Activated CD4-positive, alpha-beta memory T cell treated with anti-CD3 and anti-CD28 coated beads for 36 hours (primary cell): ENCODE results near the gene TSPAN13. TPM values are rescaled to one million over a fixed set of nuclear protein-coding genes. Genes with fewer than 3 reads are reported as not detected.

Experiments used
- CTCF ChIA-PET: fragments of 350-600 bp; sonication (Branson Sonifier 250); formaldehyde crosslinking; loops from one replicate; lab custom pipeline; 2021; ENCODE audit warnings: antibody characterized with exemption, inconsistent platforms; lab: Charles Lee
- POLR2A ChIA-PET: fragments of 350-600 bp; sonication (Branson Sonifier 250); formaldehyde crosslinking; loops from one replicate; lab custom pipeline; 2021; ENCODE audit warnings: antibody characterized with exemption; lab: Charles Lee
- DNase-seq: peaks from one replicate; pipeline ENCODE4 v3.0.0-alpha.2; 2020
- H3K27ac Mint-ChIP-seq: one replicate; pipeline ENCODE4 v1.8.0; 2021; ENCODE audit warnings: mixed read lengths
- H3K27me3 Mint-ChIP-seq: one replicate; pipeline ENCODE4 v1.8.0; 2021; ENCODE audit warnings: mixed read lengths
- H3K36me3 Mint-ChIP-seq: one replicate; pipeline ENCODE4 v1.8.0; 2021; ENCODE audit warnings: mixed read lengths
- H3K4me1 Mint-ChIP-seq: one replicate; pipeline ENCODE4 v1.8.0; 2021; ENCODE audit warnings: low read depth, mixed read lengths
- H3K4me3 Mint-ChIP-seq: one replicate; pipeline ENCODE4 v1.8.0; 2021; ENCODE audit warnings: mild to moderate bottlenecking, mixed read lengths
- H3K9me3 Mint-ChIP-seq: one replicate; pipeline ENCODE4 v1.8.0; 2021; ENCODE audit warnings: mixed read lengths
- intact Hi-C: fragments of 100-400 bp; cut with micrococcal nuclease; formaldehyde crosslinking; loops from one replicate; pipeline ENCODE4 v1.15.1; 2023
- total RNA-seq, 2 experiments: library from RNA; stranded (reverse); gene quantifications; one replicate each; pipeline ENCODE4 v1.2.3, GENCODE V29; 2021

Gene TSPAN13
- under 1 TPM; 0.41 to 0.76 TPM for total RNA-seq

DNA sequence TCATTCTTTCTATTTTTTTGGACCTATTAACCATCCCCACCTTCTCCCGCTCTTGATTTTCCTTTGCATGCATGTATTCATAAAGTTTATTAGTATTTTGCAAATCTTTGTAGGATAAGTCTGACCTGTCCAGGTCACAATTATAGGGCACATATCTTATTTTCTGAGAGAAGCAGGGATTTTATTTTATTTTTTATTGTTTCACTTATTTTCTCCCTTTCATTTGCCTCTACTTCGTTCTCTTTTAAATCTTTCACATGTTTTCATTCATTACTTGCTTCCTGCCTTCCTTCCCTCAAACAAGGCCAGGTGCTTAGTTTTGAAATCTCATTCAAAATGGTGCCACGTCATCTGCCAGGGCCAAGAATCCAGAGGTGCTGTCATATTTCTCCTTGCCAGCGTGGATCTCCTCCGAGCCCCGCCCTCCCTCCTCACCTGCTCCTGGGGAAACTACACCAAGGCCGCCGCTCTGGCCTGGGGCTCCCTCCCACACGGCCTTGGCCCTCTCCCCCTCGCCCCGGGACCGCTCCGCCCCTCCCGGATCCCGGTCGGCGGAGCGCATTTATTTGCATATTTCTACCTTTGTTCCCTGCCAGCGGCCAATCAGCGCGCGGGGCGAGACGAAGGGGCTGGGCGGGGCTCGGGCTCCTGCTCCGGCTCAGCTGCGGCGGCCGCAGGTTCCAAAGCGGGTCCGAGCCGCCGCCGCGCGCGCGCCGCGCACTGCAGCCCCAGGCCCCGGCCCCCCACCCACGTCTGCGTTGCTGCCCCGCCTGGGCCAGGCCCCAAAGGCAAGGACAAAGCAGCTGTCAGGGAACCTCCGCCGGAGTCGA is at the start of gene TSPAN13:
TSPAN13 (plus strand) TSS at position 654 of the 830 bp plus-strand sequence. CDS start 213 bp downstream, outside the sequence.
- intact Hi-C loops, result loop anchor here (2.0 kb wide), 1 partner anchor 107 kb away; the partner anchor contains the start of gene BZW2
- CTCF ChIA-PET, result no interaction called here
- peak; percentile 76 for DNase-seq
- POLR2A ChIA-PET, result no interaction called here
- Mint-ChIP-seq H3K9me3 (no peaks in the 10 kb centered on the region), H3K4me3 (peak within 1 kb of the TSS; percentile 60), H3K27ac (no peak within 1 kb of the TSS), H3K4me1 (peaks cover 11% of the 10 kb centered on the region), H3K36me3 (no peaks in the 10 kb centered on the region), H3K27me3 (peaks cover 34% of the 10 kb centered on the region)

DNA sequence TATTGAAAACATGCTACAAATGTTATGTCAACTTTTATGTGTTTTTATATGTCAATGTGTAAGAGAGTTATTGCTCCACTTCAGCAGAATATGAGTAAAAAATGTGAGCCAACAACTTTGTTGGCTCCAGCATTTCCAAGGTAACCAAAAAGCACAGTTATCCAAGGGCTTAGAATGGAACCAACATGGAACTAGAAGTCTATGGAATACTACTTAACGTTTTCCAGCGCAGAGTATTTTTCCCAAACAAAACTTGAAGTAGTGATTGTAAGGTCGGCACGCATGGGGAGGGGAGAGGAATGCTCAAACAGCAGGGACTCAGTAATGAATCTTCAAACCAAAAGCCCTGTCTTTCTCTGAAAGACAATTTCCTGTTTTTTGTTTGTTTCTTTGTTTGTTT is 45.0 kb upstream of the TSPAN13 start:
- Mint-ChIP-seq H3K4me1 (peaks cover 20% of the 10 kb centered on the region), H3K9me3 (no peaks in the 10 kb centered on the region), H3K27me3 (no peaks in the 10 kb centered on the region), H3K4me3 (no peak overlapping the region), H3K27ac (no peak overlapping the region), H3K36me3 (peaks cover 47% of the 10 kb centered on the region)
- POLR2A ChIA-PET, result no interaction called here
- intact Hi-C loops, result no loop called here
- CTCF ChIA-PET, result no interaction called here
- no peak for DNase-seq

DNA sequence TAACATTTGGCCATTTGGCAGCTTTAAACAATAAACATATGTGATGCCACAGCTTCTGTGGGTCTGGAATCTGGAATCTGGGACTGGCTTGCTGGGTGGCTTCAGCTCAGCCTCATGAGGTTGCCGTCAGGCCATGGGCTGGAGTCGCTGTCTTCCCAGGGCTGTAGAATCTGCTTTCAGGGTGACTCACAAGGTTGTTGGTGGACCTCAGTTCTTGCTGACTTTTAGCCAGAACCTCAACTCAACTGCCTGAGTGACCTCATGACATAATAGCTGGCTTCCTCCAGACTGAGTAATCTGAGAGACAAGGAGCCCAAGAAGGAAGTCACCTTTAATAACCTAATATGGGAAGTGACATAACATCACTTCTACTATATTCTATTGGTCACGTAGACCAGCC is 44.6 kb upstream of the TSPAN13 start:
- ChIA-PET CTCF (no interaction called here), POLR2A (no interaction called here)
- H3K36me3 Mint-ChIP-seq, result peaks cover 42% of the 10 kb centered on the region
- no peak overlapping the region for H3K4me3 Mint-ChIP-seq
- no peak for DNase-seq
- H3K4me1 Mint-ChIP-seq, result peaks cover 20% of the 10 kb centered on the region
- H3K9me3 Mint-ChIP-seq, result no peaks in the 10 kb centered on the region
- intact Hi-C loops, result no loop called here
- H3K27me3 Mint-ChIP-seq, result no peaks in the 10 kb centered on the region
- no peak overlapping the region for H3K27ac Mint-ChIP-seq

DNA sequence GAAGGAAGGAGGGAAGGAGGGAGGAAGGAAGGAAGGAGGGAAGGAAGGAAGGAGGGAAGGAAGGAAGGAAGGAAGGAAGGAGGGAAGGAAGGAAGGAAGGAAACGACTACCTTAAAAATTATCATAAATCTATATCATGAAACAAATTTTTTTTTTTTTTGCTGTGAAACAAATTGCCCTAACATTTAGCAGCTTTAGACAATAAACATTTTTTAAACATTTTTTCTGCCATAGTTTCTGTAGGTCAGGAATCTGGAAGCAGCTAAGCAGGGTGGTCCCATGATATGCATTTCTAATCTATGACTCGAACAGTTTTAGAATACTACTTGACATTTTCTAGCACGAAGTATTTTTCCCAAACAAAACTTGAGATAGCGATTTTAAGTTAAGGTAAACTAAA is 42.9 kb upstream of the TSPAN13 start:
- ChIA-PET CTCF (no interaction called here), POLR2A (no interaction called here)
- H3K9me3 Mint-ChIP-seq, result no peaks in the 10 kb centered on the region
- no peak for DNase-seq
- no peaks in the 10 kb centered on the region for H3K27me3 Mint-ChIP-seq
- peaks cover 20% of the 10 kb centered on the region for H3K4me1 Mint-ChIP-seq
- H3K27ac Mint-ChIP-seq, result no peak overlapping the region
- peaks cover 35% of the 10 kb centered on the region for H3K36me3 Mint-ChIP-seq
- H3K4me3 Mint-ChIP-seq, result no peak overlapping the region
- intact Hi-C loops, result loop anchor here (1.0 kb wide), 2 partner anchors 63 to 90 kb away; no protein-coding TSS in a partner anchor

DNA sequence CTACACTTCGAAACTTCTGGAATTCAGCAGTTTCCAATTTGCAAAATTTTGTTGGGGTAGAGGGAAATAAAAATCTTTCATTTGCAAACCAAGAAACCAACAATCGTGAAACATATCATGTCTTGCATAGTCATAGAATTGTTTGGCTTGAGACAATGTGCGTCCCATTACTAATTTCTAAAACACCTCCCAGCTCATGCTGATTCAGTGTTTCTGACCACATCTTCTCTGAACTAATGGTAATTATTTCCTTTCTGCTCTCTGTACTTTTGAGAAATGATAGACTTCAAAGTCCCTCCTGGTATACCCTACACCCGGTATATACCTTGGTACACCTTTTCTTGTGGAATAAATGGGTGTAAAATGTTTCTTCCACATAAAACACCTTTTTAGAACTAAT is 41.8 kb upstream of the TSPAN13 start:
- Mint-ChIP-seq H3K9me3 (no peaks in the 10 kb centered on the region), H3K4me3 (no peak overlapping the region), H3K27me3 (no peaks in the 10 kb centered on the region), H3K4me1 (peaks cover 20% of the 10 kb centered on the region), H3K27ac (peak overlapping the region; percentile 53), H3K36me3 (peaks cover 24% of the 10 kb centered on the region)
- intact Hi-C loops, result loop anchor here (1.0 kb wide), 2 partner anchors 64 to 91 kb away; no protein-coding TSS in a partner anchor
- POLR2A ChIA-PET, result no interaction called here
- DNase-seq, result no peak
- CTCF ChIA-PET, result no interaction called here

DNA sequence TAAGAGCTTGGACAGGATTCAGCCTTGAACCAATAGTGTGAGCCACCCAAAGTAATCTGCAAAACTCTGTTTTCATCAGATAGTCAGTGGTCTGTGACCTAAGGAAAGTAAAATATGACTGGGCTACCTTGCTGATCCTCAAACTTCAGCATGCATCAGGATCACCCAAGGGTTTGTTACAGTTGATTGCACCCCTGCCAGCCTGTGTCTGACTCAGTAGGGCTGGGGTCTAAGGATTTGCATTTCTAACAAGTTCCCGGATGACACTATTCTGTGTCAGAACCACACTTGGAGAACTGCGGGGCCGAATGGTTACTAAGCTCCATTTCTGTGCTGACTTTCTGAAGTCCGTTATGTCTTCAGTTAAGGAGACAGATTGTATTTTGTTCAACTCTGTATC is 40.6 kb upstream of the TSPAN13 start:
- H3K36me3 Mint-ChIP-seq, result peaks cover 14% of the 10 kb centered on the region
- ChIA-PET POLR2A (interaction anchor here (0.6 kb wide), 1 partner anchor 38 kb away, joined by 4 read pairs; no protein-coding TSS in a partner anchor), CTCF (no interaction called here)
- peak; percentile 28 for DNase-seq
- peaks cover 16% of the 10 kb centered on the region for H3K4me1 Mint-ChIP-seq
- no peaks in the 10 kb centered on the region for H3K27me3 Mint-ChIP-seq
- no peaks in the 10 kb centered on the region for H3K9me3 Mint-ChIP-seq
- no peak overlapping the region for H3K4me3 Mint-ChIP-seq
- H3K27ac Mint-ChIP-seq, result no peak overlapping the region
- intact Hi-C loops, result no loop called here

DNA sequence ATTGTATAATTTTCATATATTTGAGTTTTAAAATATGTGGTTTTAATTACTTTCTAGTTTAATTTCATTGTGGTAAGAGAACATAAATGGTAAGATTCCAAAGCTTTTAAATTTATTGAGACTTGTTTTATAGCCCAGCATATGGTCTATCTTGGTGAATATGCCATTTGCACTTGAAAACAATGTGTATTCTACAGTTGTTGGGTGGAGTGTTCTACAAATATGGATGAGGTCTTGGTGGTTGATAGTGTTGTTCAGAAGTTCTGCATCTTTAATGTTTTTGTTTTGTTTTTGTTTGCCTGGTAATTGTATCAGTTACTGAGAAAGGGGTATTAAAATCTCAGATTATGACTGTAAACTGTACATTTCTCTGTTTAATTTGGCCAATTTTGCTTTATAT is 37.6 kb upstream of the TSPAN13 start:
- CTCF ChIA-PET, result no interaction called here
- DNase-seq, result no peak
- no peak overlapping the region for H3K4me3 Mint-ChIP-seq
- no peaks in the 10 kb centered on the region for H3K27me3 Mint-ChIP-seq
- H3K4me1 Mint-ChIP-seq, result peaks cover 16% of the 10 kb centered on the region
- intact Hi-C loops, result no loop called here
- H3K36me3 Mint-ChIP-seq, result peaks cover 7% of the 10 kb centered on the region
- POLR2A ChIA-PET, result no interaction called here
- H3K9me3 Mint-ChIP-seq, result no peaks in the 10 kb centered on the region
- no peak overlapping the region for H3K27ac Mint-ChIP-seq

DNA sequence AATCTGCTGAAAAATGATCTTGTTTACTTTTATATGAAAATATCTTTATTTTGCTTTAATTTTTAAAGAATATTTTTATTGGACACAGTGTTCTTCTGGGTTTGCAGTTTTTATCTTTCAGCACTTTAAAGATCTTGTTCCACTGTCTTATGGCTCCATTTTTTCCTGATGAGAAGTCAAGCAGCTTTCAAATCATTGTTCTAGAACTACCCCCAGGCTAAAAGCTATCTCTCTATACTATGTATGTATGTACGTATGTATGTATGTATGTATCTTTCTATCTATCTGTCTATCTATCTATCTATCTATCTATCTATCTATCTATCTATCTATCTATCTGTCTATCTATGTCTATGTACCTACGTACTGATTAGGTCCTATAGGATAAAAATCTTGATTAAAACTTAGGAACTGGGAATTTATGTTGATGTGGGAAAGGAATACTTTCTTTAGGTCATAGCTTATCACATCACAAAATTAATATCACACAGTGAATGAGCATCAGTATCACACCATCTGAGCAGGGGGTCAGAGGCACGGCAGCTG is 35.4 kb upstream of the TSPAN13 start:
- Mint-ChIP-seq H3K27ac (no peak overlapping the region), H3K4me1 (peaks cover 11% of the 10 kb centered on the region), H3K27me3 (no peaks in the 10 kb centered on the region), H3K9me3 (no peaks in the 10 kb centered on the region), H3K36me3 (no peaks in the 10 kb centered on the region), H3K4me3 (no peak overlapping the region)
- ChIA-PET POLR2A (no interaction called here), CTCF (no interaction called here)
- intact Hi-C loops, result no loop called here
- no peak for DNase-seq

DNA sequence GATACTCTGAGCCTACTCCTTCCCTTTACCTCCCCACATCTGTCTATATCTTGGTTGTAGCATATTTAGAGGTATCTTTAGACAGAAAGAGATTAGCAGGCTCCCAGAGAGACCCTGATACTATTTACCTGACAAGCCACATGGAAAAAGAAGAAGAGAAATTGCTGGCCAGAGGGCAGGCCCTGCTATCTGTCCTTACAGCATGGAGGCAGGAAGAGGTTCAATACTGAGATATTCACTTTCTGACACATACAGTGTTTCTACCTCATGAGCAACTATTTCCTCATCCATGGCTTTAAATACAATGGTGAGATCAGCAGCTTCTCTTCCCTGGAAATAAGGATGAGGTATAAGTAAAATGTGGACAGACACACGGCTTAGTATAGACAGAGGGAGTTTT is 33.9 kb upstream of the TSPAN13 start:
- intact Hi-C loops, result no loop called here
- no peak overlapping the region for H3K4me3 Mint-ChIP-seq
- DNase-seq, result no peak
- no peaks in the 10 kb centered on the region for H3K36me3 Mint-ChIP-seq
- POLR2A ChIA-PET, result no interaction called here
- no peak overlapping the region for H3K27ac Mint-ChIP-seq
- no peaks in the 10 kb centered on the region for H3K27me3 Mint-ChIP-seq
- no peaks in the 10 kb centered on the region for H3K9me3 Mint-ChIP-seq
- CTCF ChIA-PET, result no interaction called here
- H3K4me1 Mint-ChIP-seq, result peaks cover 11% of the 10 kb centered on the region

DNA sequence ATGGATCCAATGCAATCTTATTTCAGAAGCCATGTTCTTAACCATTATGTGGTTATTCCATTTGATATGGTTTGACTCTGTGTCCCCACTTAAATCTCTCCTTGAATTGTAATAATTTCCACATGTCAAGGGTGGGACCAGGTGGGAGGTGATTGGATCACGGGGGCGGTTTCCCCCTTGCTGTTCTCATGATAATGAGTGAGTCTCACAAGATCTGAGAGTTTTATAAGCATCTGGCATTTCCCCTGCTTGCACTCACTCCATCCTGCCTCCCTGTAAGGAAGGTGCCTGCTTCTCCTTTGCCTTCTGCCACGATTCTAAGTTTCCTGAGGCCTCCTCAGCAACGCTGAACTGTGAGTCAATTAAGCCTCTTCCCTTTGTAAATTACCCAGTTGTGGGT is 32.0 kb upstream of the TSPAN13 start:
- ChIA-PET CTCF (no interaction called here), POLR2A (no interaction called here)
- H3K27me3 Mint-ChIP-seq, result no peaks in the 10 kb centered on the region
- DNase-seq, result no peak
- peaks cover 11% of the 10 kb centered on the region for H3K4me1 Mint-ChIP-seq
- no peaks in the 10 kb centered on the region for H3K36me3 Mint-ChIP-seq
- intact Hi-C loops, result no loop called here
- no peaks in the 10 kb centered on the region for H3K9me3 Mint-ChIP-seq
- H3K27ac Mint-ChIP-seq, result no peak overlapping the region
- H3K4me3 Mint-ChIP-seq, result no peak overlapping the region

DNA sequence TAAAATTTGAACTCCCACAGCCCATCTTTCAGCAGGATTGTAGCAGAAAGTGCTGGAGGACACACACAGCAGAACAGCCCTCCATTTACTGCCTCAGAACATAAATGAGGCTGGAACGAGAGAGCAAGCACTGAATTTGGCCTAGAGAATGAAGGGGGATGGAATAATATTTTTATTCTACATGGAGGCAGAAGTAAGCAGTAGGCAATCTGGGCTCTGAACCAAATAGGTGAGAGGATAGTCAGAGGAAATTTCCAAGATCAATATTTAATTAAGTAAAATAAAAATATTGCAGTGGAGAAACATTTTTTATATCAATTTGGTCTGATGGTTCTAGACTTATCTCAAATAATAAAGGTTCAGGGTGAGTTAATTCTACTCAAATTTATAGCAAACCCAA is 29.2 kb upstream of the TSPAN13 start:
- ChIA-PET CTCF (no interaction called here), POLR2A (no interaction called here)
- Mint-ChIP-seq H3K27me3 (no peaks in the 10 kb centered on the region), H3K4me1 (peaks cover 11% of the 10 kb centered on the region), H3K4me3 (no peak overlapping the region), H3K36me3 (no peaks in the 10 kb centered on the region), H3K9me3 (no peaks in the 10 kb centered on the region), H3K27ac (no peak overlapping the region)
- intact Hi-C loops, result no loop called here
- no peak for DNase-seq

DNA sequence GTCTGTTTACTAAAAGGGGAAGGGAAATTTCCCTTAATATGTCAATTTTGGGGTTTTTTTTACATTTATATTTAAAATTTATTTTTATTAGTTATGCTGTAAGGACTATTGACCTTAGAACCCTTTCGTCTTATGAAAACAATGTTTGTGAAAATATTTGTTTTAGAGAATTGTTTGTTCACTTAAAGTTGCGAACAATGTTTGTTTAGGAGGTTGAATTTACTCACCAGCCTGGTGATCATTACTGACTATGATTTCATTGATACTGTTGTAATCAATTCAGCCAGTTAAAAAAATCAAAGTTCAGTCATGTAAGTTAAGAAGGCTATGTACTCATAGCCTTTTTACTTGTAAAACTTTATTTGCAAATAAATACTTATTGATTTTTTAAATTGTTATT is 27.4 kb upstream of the TSPAN13 start:
- CTCF ChIA-PET, result no interaction called here
- no peak overlapping the region for H3K4me3 Mint-ChIP-seq
- peaks cover 11% of the 10 kb centered on the region for H3K4me1 Mint-ChIP-seq
- H3K27ac Mint-ChIP-seq, result no peak overlapping the region
- H3K9me3 Mint-ChIP-seq, result no peaks in the 10 kb centered on the region
- DNase-seq, result no peak
- POLR2A ChIA-PET, result no interaction called here
- no peaks in the 10 kb centered on the region for H3K36me3 Mint-ChIP-seq
- H3K27me3 Mint-ChIP-seq, result no peaks in the 10 kb centered on the region
- intact Hi-C loops, result no loop called here

DNA sequence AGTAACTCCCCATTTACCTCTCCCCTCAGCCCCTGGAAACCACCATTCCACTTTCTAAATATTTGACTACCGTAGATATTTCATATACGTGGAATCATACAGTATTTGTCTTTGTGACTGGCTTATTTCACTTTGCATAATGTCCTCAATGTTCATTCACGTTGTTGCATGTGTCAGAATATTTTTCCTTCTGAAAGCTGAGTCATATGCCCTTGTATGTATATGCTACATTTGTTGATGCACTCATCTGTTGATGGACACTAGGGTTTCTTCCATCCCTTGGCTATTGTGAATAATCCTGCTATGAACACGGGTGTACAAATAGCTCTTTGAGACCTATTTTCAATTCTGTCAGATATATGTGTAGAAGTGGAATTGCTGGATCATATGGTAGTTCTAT is 25.8 kb upstream of the TSPAN13 start:
- DNase-seq, result no peak
- peaks cover 2% of the 10 kb centered on the region for H3K4me1 Mint-ChIP-seq
- H3K9me3 Mint-ChIP-seq, result no peaks in the 10 kb centered on the region
- ChIA-PET POLR2A (no interaction called here), CTCF (no interaction called here)
- no peak overlapping the region for H3K4me3 Mint-ChIP-seq
- no peaks in the 10 kb centered on the region for H3K36me3 Mint-ChIP-seq
- H3K27me3 Mint-ChIP-seq, result no peaks in the 10 kb centered on the region
- intact Hi-C loops, result no loop called here
- H3K27ac Mint-ChIP-seq, result no peak overlapping the region
